GM12801 (cell line): ENCODE data around the gene SLBP.

Source experiments
- CTCF ChIP-seq: IDR thresholded peaks from one replicate; pipeline ENCODE4 v1.5.1; 2011; ENCODE audit warnings: control low read depth; ENCODE audit not compliant: insufficient read length; ENCODE audit errors: extremely low read depth

SLBP gene

GRCh38 chr4:1651609-1652008 is 60.5 kb downstream of the SLBP start:
- TF ChIP-seq CTCF = no peak

- no peak for TF ChIP-seq CTCF
Observed at GRCh38 chr4:1648962-1649361, 63.2 kb downstream of the SLBP start.

GRCh38 chr4:1647432-1647831 is 64.7 kb downstream of the SLBP start:
- no peak for TF ChIP-seq CTCF

DNA sequence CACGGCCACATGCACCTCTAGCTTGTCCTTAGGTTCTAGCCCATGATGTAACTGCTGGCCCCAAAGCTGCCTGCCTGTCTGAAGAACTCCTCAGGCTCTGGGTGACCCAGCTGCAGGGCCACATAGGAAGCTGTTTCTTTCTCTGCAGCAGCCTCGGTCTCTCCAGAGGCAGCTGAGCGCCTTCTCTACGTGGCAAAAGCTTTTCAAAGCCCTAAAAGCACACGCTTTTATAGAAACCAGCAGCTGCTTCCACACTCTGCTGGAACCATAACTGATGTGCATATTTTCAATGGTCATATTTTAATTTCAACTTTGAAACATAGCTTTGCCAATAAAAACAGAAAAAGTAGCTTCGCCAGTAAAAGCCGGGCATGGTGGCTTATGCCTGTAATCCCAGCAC is 65.4 kb downstream of the SLBP start:
- no peak for TF ChIP-seq CTCF

GRCh38 chr4:1644891-1645657 is 67.0 kb downstream of the SLBP start:
- TF ChIP-seq CTCF = no peak

DNA sequence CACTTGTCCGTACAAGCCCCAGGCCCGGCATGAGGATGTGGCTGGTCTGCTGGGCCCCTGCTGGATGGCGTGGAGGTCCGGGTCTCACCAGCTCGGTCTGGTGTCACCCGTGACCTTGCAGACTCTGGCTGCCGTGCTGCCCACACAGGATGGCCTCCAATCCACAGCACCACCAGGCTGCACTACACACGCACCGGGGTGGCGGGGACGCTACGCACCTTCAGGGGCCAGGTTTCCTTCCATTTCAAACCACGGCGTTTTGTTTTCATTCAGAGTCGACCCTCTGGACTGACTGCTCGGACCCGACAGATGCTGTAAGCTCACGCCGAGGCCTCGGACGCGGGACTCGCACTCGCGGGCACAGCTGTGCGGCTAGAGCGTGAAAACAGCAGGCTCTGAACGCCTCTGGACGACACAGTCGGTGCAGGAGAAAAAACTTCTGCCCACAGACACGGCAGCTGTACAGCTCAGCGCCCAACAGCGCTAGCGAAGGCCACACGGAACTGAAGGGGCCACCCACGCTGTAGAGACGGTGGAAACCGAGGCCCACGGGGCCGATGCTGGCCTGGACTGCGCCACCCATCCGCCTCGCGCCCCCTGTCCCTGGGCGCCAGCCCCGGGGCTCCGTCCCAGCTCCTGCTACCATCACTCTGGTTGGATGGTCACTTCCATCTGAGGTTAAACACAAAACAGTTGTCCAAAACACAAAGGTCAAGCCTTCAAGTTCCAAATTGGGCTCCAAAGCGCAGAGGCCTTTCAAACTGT is 68.0 kb downstream of the SLBP start:
- no peak for TF ChIP-seq CTCF
